Parathyroid adenoma (tissue), 2 donors: ENCODE results near the gene TMEM271.

Experiments
- H2AFZ ChIP-seq: fragments of 300-600 bp; sonication (generic); one replicate; pipeline ENCODE4 v1.7.0; 2017; ENCODE audit warnings: antibody characterized with exemption, mild to moderate bottlenecking
- H3K27ac ChIP-seq: fragments of 300-600 bp; sonication (generic); one replicate; pipeline ENCODE4 v1.7.0; 2017
- H3K27me3 ChIP-seq: fragments of 300-600 bp; sonication (generic); one replicate; pipeline ENCODE4 v1.7.0; 2017; ENCODE audit warnings: low read length; ENCODE audit not compliant: control insufficient read depth, insufficient read depth
- H3K36me3 ChIP-seq: fragments of 300-600 bp; sonication (generic); one replicate; pipeline ENCODE4 v1.7.0; 2017; ENCODE audit warnings: low read length; ENCODE audit not compliant: control insufficient read depth, insufficient read depth
- H3K4me1 ChIP-seq: fragments of 300-600 bp; sonication (generic); one replicate; pipeline ENCODE4 v1.7.0; 2017; ENCODE audit warnings: control low read depth
- H3K4me2 ChIP-seq: fragments of 300-600 bp; sonication (generic); one replicate; pipeline ENCODE4 v1.7.0; 2017; ENCODE audit warnings: low read length
- H3K4me3 ChIP-seq: fragments of 300-600 bp; sonication (generic); one replicate; pipeline ENCODE4 v1.7.0; 2017; ENCODE audit warnings: low read depth, low read length
- H3K79me2 ChIP-seq: fragments of 300-600 bp; sonication (generic); one replicate; pipeline ENCODE4 v1.7.0; 2017; ENCODE audit warnings: control low read depth
- H3K9ac ChIP-seq: fragments of 300-600 bp; sonication (generic); one replicate; pipeline ENCODE4 v1.7.0; 2017; ENCODE audit warnings: mild to moderate bottlenecking
- H3K9me3 ChIP-seq: fragments of 300-600 bp; sonication (generic); one replicate; pipeline ENCODE4 v1.7.0; 2017; ENCODE audit warnings: low read length; ENCODE audit not compliant: control insufficient read depth
- TF ChIP-seq, protein P1 (sequence below): fragments of 300-600 bp; sonication (generic); IDR thresholded peaks from one replicate; pipeline ENCODE4 v1.7.0; 2017; ENCODE audit warnings: antibody characterized with exemption, mild to moderate bottlenecking
- donor health status: primary hyperparathyroidism.

TMEM271 gene

DNA sequence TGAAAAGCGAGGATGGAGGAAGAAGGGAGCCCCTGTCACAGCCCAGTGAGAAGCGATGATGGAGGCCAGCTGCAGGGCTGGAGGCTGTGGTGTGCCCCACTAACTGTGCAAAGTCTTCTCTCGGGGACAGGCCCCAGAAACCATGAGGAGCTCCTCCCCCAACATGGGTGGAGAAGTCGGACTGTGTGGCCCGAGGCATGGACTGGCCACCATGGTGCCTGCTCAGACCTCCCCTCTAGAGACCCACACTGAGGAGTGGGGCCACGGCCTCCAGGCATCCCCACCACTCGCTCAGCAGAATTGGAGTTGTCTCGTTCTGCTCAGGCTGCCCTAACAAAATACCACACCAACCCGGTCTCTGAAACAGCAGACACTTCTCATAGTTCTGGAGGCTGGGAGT lies 37.0 kb upstream of the TMEM271 start:
- Histone ChIP-seq H3K9me3 (no peaks in the 10 kb centered on the region), H3K27me3 (no peaks in the 10 kb centered on the region), H2AFZ (no peak overlapping the region), H3K4me1 (no peaks in the 10 kb centered on the region), H3K79me2 (no peaks in the 10 kb centered on the region), H3K4me2 (no peak overlapping the region), H3K27ac (no peak overlapping the region), H3K9ac (no peak overlapping the region), H3K36me3 (no peaks in the 10 kb centered on the region), H3K4me3 (no peak overlapping the region)
- TF ChIP-seq, protein P1, sequence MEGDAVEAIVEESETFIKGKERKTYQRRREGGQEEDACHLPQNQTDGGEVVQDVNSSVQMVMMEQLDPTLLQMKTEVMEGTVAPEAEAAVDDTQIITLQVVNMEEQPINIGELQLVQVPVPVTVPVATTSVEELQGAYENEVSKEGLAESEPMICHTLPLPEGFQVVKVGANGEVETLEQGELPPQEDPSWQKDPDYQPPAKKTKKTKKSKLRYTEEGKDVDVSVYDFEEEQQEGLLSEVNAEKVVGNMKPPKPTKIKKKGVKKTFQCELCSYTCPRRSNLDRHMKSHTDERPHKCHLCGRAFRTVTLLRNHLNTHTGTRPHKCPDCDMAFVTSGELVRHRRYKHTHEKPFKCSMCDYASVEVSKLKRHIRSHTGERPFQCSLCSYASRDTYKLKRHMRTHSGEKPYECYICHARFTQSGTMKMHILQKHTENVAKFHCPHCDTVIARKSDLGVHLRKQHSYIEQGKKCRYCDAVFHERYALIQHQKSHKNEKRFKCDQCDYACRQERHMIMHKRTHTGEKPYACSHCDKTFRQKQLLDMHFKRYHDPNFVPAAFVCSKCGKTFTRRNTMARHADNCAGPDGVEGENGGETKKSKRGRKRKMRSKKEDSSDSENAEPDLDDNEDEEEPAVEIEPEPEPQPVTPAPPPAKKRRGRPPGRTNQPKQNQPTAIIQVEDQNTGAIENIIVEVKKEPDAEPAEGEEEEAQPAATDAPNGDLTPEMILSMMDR, result no peak

DNA sequence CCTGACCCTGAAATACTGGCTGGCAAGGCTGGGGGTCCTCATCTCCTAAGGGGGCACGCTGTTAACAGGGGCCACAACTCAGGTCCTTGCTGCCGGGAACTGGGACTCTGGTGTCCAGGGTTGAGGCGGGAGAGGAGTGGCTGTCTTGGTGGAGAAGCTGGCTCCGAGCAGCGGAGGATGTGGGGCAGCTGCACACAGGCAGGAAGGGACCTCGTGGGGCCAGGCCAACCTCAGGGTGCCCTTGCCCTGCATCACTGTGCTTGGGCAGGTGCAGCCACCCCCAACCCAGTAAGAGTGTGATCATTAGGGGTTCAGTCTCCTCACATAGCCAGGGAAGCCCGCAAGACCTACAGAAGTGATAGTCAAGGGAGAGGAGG lies 36.6 kb upstream of the TMEM271 start:
- Histone ChIP-seq H3K27ac (no peak overlapping the region), H3K4me2 (no peak overlapping the region), H2AFZ (no peak overlapping the region), H3K27me3 (no peaks in the 10 kb centered on the region), H3K4me3 (no peak overlapping the region), H3K9me3 (no peaks in the 10 kb centered on the region), H3K79me2 (no peaks in the 10 kb centered on the region), H3K4me1 (no peaks in the 10 kb centered on the region), H3K9ac (no peak overlapping the region), H3K36me3 (no peaks in the 10 kb centered on the region)
- TF ChIP-seq, protein P1, result no peak

DNA sequence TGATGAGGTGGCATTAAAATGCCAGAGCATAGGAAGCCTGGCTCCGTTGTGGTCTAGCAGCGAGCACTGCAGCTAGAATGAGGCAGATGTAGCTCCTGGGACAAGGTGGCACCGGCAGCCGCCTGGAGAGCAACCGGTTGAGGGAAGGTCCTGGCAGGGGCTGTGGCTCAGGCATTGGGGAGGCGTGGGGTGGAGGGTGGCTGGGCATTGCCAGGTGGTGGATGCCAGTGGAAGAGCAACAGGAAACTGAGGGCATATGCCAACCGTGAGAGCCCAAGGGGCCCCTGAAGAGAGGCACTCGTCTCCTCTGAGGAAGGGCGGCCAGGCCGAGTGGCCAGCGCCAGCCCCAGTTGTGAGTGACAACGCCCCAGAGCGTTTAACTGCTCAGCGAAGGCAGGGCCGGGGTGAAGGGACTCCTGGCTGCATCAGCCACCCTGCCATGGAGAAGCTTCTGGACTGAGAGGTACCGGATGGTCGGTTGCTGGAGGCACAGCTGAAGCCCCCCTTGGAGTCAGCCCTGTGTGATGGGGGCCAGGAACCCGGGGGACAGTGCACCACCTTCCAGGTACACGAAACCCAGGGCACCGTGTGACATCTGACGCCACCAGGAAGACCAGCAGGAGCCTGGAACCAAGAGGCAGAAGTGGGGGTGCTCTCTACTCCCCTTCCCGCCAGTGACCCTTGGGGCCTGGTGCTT lies 36.1 kb upstream of the TMEM271 start:
- H3K36me3 ChIP-seq, result no peaks in the 10 kb centered on the region
- no peaks in the 10 kb centered on the region for H3K27me3 ChIP-seq
- TF ChIP-seq, protein P1, result no peak
- H2AFZ ChIP-seq, result no peak overlapping the region
- no peaks in the 10 kb centered on the region for H3K79me2 ChIP-seq
- H3K9ac ChIP-seq, result no peak overlapping the region
- H3K9me3 ChIP-seq, result no peaks in the 10 kb centered on the region
- H3K4me1 ChIP-seq, result no peaks in the 10 kb centered on the region
- no peak overlapping the region for H3K4me3 ChIP-seq
- H3K27ac ChIP-seq, result no peak overlapping the region
- H3K4me2 ChIP-seq, result no peak overlapping the region

DNA sequence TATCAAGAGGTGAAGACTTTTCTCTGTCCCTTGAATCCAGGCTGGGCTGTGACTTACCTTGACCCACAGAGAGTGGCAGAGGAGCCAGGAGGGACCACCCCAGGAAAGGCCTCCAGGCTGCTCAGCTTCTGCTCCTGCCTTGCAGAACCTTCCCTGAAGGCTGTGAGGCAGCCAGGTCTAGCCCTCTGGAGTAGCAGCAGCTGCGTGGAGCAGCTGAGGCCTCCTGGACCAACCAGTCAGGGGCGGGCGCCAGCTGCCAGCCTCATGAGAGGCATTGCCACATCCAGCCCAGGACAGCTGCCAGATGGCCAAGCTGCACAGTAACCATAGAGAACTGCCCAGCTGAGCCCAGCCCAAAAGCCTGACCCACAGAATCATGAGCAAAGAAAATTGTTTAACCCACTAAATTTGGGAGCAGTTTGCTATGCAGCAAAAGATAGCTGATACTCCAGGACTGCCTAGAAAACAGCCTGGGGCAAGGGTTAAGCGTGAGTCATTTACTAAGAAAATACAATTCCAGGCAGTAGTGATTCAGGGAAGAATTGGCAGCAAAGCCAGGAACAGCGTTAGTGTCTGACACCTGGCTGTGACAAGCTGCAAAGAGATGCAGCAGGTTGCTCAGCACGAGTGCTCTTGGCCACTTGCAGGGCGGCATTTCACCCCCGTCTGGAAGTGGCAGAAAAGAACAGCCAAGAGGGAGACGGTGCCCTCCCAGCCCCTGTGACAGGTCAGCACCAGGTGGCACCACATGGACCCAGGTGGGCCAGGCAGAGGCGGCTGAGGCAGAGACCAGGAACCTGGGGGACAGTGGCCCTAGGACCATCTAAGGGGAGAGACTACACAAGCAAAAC lies 34.5 kb upstream of the TMEM271 start:
- H3K9ac ChIP-seq, result no peak overlapping the region
- no peak overlapping the region for H3K4me2 ChIP-seq
- TF ChIP-seq, protein P1, result no peak
- H3K36me3 ChIP-seq, result no peaks in the 10 kb centered on the region
- H3K4me1 ChIP-seq, result no peaks in the 10 kb centered on the region
- no peak overlapping the region for H3K27ac ChIP-seq
- H3K79me2 ChIP-seq, result no peaks in the 10 kb centered on the region
- H3K4me3 ChIP-seq, result no peak overlapping the region
- no peak overlapping the region for H2AFZ ChIP-seq
- H3K27me3 ChIP-seq, result no peaks in the 10 kb centered on the region
- no peaks in the 10 kb centered on the region for H3K9me3 ChIP-seq
